ENCODE results near the gene PRKRIP1. TPM values are rescaled to one million over a fixed set of nuclear protein-coding genes. Genes with fewer than 3 reads are reported as not detected.

The PRKRIP1 gene
- total RNA-seq, 1 experiment from 2014 or later = 24.9 TPM

GRCh38 chr7:102410918-102411317, 14.8 kb downstream of the PRKRIP1 start:
- intact Hi-C loops (cut with micrococcal nuclease; ENCODE audit: unreplicated experiment) (no loop called here), in situ Hi-C loops (cut with HindIII; ENCODE audit: low pct_unique_long_range_greater_than_20kb, low sequenced_read_pairs) (loop anchor here (10.0 kb wide), 1 partner anchor 126 kb away; the partner anchor contains the start of gene SH2B2)
- H3K27ac ChIP-seq (ENCODE audit: low read length) = no peak overlapping the region
- TF ChIP-seq CTCF (IDR thresholded peaks at IDR 0.05) = no peak
- TF ChIP-seq SIN3A (IDR thresholded peaks at IDR 0.05; ENCODE audit: borderline replicate concordance, insufficient read depth, low read depth, low read length) = no peak
- TF ChIP-seq TCF7L2 (IDR thresholded peaks at IDR 0.05; ENCODE audit: low read depth, low read length) = no peak
- no peak for TF ChIP-seq POLR2AphosphoS5 (IDR thresholded peaks at IDR 0.05; ENCODE audit: low read depth, low read length)
- no peak for TF ChIP-seq REST (IDR thresholded peaks at IDR 0.05; ENCODE audit: insufficient read depth in 1 of 2, low read depth in 2 of 2, low read length in 1 of 2)
- BruUV-seq (replicated peaks) = no TSS peak
- ATAC-seq = no peak
- no peak overlapping the region for H3K4me3 ChIP-seq (ENCODE audit: low read depth in 2 of 2, low read length in 2 of 2)
- POLR2A ChIA-PET = no interaction called here
- H3K4me1 ChIP-seq (ENCODE audit: control insufficient read depth, insufficient read depth, low read length) = no peaks in the 10 kb centered on the region
- no peak for DNase-seq (ENCODE audit: low read depth, low spot score)
- no peaks in the 10 kb centered on the region for H3K27me3 ChIP-seq (ENCODE audit: control insufficient read depth, insufficient read depth, low read length)
- H3K36me3 ChIP-seq (ENCODE audit: control insufficient read depth, insufficient read depth, low read length) = peaks cover 11% of the 10 kb centered on the region; the same call in 1 of the 2 replicates
- H3K9me3 ChIP-seq (ENCODE audit: control insufficient read depth, insufficient read depth, low read depth, low read length) = no peaks in the 10 kb centered on the region
- CTCF ChIA-PET = no interaction called here

DNA sequence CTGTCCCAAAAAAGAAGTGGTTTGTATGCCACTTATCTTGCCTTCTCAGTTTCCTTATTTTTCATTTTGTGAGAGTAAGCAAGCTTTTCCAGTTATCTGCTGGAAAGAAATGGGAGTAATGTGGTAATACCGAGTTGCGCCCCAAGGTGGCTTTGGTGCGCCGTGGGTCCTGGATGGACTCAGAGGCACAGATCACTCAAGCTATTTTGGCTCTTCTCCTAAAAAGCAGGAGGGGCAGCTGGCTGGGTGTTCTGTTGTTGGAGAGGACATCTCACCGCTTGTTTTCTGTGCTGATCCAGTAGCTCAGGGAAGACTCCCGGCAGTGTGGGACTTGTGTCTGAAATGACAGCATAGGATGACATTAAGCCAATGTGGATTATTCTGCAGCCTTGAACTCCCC, 16.4 kb downstream of the PRKRIP1 start:
- no peaks in the 10 kb centered on the region for H3K4me1 ChIP-seq (ENCODE audit: control insufficient read depth, insufficient read depth, low read length)
- intact Hi-C loops (cut with micrococcal nuclease; ENCODE audit: unreplicated experiment) = no loop called here
- ATAC-seq = peak; percentile 76
- POLR2A ChIA-PET = no interaction called here
- CTCF ChIA-PET = interaction anchor here (0.6 to 0.9 kb wide), 3 partner anchors 9 to 1276 kb away, joined by 4 to 9 read pairs (median 5); no protein-coding TSS in a partner anchor
- H3K36me3 ChIP-seq (ENCODE audit: control insufficient read depth, insufficient read depth, low read length) = peaks cover 4% of the 10 kb centered on the region; the same call in 1 of the 2 replicates
- H3K27ac ChIP-seq (ENCODE audit: low read length) = no peak overlapping the region
- no peak overlapping the region for H3K4me3 ChIP-seq (ENCODE audit: low read depth in 2 of 2, low read length in 2 of 2)
- DNase-seq (ENCODE audit: low read depth, low spot score) = no peak
- no peaks in the 10 kb centered on the region for H3K27me3 ChIP-seq (ENCODE audit: control insufficient read depth, insufficient read depth, low read length)
- H3K9me3 ChIP-seq (ENCODE audit: control insufficient read depth, insufficient read depth, low read depth, low read length) = no peaks in the 10 kb centered on the region
- TF ChIP-seq POLR2AphosphoS5 (IDR thresholded peaks at IDR 0.05; ENCODE audit: low read depth, low read length) (no peak), REST (IDR thresholded peaks at IDR 0.05; ENCODE audit: insufficient read depth in 1 of 2, low read depth in 2 of 2, low read length in 1 of 2) (no peak), SIN3A (IDR thresholded peaks at IDR 0.05; ENCODE audit: borderline replicate concordance, insufficient read depth, low read depth, low read length) (no peak), TCF7L2 (IDR thresholded peaks at IDR 0.05; ENCODE audit: low read depth, low read length) (no peak), CTCF (IDR thresholded peaks at IDR 0.05) (no peak; the same call in 1 of the 2 replicates)
- in situ Hi-C loops (cut with HindIII; ENCODE audit: low pct_unique_long_range_greater_than_20kb, low sequenced_read_pairs) = loop anchor here (10.0 kb wide), 1 partner anchor 128 kb away; the partner anchor contains the start of gene SH2B2
- BruUV-seq (replicated peaks) = no TSS peak

Data from Panc1 (cell line).